PFSK-1 (cell line): Measurements from ENCODE around the gene ARHGEF18.

Source experiments
- POLR2AphosphoS5 ChIP-seq: IDR thresholded peaks from 2 replicates; pipeline ENCODE4 v1.6.1; 2012; ENCODE audit warnings: low read depth, mild to moderate bottlenecking, control low read depth, low read length, moderate library complexity
- SIN3A ChIP-seq: IDR thresholded peaks from 2 replicates; pipeline ENCODE4 v1.6.1; 2012; ENCODE audit warnings: mild to moderate bottlenecking, low read length, moderate library complexity, borderline replicate concordance; ENCODE audit not compliant: insufficient read depth
- TAF1 ChIP-seq: IDR thresholded peaks from 2 replicates; pipeline ENCODE4 v1.6.1; 2012; ENCODE audit warnings: low read length, control low read depth, borderline replicate concordance; ENCODE audit not compliant: insufficient read depth

DNA sequence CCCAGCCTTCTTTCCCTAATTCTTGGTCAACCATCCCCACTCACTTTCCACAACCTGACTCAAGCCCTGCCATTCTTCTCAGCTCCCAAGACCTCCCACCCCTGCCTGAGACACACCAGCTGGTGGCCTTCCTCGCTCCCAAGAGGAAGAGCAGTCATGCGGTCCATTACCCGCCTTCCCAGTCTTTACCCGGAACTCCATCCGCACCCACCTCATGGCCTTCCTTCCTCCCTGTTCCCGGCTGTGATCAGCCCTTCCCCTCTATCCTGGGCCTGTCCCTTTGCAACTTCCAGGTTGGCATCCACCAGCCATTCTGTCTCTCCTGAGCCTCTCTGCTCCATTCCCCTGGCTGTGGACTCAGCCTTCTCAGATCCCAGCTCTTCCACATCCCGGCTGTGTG lies 35.9 kb upstream of the ARHGEF18 start:
- TF ChIP-seq POLR2AphosphoS5: no peak
- TF ChIP-seq SIN3A: no peak
- no peak for TF ChIP-seq TAF1
